ENCODE data around the gene LAMA5.

LAMA5 gene

DNA sequence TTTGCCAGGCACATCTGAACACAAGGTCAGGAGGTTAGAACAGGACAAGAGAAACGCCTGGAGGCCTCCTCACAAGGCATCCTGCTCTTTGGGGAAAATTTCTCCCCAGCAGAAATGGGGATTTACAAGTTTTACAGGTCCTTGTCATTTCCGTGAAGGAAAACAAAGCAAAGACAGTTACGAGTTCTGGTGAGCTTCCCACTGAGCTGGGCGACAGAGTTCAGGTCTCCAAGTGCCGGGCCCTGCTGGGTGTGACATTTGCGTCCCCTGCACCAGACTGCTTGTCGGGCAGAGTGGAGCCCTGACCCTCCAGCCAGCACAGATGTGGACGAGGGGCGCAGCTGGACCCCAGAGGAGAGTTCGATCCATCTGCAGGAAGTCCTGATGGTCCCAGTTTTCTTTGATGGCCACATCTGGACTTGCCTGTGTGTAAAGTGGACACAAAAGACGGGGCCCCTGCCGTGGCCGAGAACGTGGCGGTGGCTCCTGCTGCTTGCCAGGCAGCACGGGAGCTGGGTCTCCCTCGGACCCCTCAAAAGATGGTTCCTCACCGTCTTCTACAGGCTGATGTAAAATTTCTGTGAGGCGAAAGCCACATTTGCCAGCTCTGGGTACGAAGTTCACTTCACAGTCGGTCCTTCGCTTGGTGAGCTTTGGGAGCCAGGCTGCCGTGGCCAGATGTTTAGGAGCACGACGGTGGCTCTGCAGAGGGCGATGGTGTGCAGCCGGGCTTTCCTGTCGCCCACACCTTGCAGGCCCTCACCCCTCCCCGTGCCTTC, 69.5 kb downstream of the LAMA5 start:
- DNase-seq = no peak

DNA sequence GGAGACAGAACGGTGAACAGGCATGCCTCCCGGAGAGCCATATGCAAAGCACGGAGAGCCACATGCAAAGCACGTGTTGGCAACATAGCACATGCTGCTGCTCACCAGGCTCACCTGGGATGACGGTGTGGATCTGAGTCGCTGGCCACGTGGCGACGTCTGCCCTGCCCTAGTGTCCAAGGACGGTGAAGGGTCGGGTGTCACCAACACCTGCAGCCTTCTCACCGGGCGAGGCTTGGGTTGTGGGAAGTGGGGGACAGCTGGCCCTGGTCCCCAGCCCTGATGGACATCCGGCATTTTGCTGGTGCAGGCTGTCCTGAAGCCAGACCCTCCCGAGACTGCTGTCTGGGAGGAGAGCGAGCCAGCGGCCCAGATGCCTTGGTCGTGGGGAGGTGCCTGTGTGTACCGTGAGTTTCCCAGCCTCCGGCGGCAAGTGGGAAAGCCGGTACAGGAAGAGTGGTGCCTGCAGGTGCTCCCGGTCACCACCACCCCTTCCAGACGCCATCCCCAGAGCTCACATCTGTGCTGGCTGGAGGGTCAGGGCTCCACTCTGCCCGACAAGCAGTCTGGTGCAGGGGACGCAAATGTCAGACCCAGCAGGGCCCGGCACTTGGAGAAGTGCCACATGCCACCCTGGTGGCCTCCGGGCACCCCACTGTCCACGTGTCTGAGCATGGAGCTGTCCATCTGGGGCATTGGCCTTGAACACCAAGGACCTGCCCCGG, 70.2 kb downstream of the LAMA5 start:
- DNase-seq = no peak

DNA sequence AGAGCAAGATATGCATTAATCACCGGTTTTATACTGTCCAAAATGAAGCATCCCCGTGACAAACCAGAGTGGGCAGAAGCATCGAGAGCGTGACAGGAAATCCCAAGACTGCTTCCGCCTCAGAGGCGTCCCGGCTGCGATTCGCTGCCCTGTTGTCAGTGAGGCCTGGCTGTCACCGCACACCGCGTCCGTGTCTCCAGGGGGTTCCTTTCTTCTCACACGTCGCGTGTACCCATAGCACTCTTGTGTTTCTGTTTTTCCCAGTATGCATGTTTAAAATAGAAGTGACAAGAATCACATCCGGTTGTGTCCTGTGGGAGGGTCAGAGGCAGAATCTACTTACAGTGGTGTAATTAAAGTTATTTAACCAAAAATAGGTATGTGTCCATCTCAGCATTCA, 72.6 kb downstream of the LAMA5 start:
- no peak for DNase-seq

DNA sequence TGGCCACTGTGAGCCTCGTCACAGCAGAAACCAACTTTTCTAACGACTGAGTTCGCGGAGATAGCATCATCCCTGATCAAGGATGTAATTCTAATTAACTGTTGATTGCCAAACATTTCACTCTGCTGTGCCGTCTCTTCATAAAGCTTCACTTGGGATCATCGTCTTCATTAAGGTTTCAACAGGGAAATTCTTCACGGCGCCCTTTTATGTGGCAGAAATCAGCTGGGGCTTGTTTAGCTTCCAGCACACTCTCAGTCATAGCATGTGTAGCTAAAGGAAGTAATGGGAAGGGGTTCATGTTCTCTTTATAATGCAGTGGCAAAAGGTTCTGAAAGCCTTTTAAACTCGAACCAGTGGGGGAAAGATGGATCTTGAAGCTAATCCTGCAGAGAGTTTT, 73.2 kb downstream of the LAMA5 start:
- no peak for DNase-seq

DNA sequence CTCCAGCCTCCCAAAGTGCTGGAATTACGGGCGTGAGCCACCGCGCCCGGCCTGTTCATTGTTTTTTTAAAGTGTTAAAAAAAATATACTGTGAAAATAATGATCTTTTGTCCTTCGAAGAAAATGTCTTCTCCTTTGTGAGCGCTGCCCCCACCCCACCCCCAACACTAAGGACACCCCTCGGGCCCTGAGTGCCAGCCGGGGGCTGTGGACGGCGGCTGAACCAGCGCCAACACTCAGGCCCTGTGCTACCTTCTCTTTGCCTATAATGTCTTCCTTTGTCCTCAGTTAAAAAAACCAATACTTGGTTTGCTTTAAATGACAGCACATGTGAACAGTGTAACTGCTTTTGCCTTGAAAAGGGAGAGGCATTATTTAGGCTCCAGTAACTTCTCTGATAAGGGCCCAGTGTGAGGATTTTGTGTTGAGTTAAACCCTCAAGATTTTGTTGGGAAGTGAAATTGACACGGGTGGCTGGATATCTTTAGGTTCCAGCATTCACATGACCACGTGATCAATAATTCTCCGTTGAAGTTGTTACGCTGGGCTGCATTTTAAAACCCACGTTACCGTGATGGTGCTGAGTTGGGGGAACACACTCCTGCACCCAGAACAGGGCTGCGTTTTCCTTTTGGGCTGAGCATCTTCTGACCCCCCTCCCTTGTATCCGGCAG, 73.9 kb downstream of the LAMA5 start:
- no peak for DNase-seq

DNA sequence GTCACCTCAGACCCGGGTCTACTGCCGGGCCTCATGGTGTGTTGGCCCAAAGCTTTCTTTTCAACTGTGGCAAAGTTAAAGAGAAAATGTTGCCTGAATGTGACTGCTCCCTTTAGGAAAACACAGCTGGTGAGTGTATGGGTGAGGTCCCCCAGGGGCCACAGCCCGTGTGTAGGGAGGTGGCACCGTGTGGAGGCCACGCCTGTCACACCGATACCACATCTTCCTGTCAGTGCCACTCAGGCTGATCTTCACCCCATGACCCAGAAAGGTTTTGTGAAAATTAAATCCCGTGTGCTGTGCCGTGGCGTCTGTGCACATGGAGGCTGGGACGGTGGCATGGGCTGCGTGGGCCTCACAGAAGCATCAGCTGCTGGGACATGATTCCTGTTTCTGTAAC, 75.0 kb downstream of the LAMA5 start:
- no peak for DNase-seq

DNA sequence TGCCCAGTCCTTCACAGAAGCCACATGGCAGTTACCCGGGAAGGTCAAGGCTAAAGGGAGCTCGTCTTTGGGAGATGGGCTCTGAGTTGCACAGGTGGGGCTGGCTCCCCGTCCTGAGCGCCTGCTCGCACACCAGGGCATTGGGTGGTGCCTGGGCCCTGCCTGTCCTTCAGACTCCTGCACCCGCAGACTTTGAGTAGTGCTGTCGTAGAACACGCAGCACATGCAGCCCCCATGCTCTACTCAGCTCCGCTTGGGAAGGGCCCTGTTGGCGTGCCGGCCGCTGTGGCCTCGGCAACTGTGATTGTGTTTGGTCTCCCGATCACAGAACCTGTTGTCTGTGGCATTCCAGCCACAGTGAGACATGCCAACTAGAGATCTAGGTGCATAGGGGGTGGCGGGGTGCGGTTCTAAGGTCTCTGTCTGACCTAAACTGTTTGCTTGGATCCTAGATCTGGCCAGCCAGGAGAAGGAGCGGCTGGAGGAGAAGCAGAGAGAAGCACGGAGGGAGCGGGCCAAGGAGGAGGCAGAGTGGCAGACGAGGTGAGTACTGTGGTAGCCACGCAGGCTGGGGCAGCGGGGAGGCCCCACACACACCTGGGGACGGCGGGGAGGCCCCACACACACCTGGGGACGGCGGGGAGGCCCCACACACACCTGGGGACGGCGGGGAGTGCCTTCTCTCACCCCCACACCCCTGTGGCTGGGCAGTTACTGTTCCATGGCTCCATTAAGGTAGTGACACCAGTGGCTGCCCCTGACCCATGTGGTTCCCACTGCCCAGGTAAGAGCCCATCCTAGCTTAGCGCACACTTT, 75.7 kb downstream of the LAMA5 start:
- DNase-seq = no peak

DNA sequence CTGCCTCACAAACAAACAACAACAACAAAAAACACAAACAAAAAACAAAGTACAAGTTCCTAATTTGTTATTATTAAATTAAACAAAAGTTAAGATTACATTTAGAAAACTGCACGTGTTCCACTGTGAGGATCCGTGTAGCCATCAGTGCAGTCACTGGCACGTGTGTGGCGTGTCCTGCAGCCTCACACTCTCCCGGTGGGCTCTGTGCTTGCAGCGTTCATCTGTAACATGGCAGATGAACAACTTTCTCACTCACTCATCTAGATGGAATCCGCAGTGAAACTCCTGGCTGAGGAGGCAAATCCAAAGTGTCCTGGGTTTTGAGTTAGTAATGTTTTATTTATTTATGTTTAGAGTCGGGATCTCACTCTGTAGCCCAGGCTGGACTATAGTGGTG, 77.2 kb downstream of the LAMA5 start:
- no peak for DNase-seq

DNA sequence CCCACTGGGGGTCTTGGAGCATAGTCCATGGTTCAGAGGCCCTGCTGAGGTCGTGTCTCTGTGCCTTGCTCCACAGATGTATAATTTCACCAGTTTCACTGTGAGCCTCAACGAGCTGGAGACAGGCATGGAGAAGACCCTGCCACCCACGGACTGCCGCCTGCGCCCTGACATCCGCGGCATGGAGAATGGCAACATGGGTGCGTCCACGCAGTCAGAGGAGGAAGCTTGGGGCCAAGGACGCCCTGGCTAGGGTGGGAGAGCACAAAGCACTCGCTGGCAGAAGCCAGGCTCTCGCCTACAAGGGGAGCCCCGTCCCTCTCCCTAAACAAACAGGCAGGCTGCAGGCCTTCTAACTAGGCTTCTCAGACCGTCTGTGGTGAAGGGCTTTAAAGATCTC, 78.0 kb downstream of the LAMA5 start:
- DNase-seq = no peak

DNA sequence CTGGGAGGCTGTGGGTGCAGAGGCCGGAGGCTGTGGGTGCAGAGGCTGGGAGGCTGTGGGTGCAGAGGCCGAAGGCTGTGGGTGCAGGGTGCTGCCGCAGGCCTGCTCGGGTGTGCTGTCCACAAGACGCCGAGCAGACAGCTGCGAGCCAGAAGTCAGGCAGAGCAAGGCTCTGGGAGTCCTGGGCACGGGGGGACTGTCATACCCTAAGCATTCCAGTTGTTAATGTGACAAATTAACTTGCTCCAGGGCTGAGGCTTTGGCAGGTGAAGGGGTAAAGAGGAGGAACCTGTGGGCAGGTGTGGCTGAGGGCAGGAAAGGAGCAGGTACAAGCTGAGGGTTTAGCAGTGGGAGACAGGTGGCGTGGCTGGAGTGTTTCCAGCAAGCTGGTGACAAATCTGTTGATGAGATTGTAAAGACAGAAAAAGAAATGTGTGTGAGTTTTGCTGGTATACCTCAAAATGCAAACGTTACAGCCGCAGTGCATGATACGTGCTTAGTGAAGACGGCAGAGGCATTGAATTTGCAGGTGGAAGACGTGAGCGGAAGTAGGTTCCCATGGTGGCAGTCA, 78.5 kb downstream of the LAMA5 start:
- no peak for DNase-seq

DNA sequence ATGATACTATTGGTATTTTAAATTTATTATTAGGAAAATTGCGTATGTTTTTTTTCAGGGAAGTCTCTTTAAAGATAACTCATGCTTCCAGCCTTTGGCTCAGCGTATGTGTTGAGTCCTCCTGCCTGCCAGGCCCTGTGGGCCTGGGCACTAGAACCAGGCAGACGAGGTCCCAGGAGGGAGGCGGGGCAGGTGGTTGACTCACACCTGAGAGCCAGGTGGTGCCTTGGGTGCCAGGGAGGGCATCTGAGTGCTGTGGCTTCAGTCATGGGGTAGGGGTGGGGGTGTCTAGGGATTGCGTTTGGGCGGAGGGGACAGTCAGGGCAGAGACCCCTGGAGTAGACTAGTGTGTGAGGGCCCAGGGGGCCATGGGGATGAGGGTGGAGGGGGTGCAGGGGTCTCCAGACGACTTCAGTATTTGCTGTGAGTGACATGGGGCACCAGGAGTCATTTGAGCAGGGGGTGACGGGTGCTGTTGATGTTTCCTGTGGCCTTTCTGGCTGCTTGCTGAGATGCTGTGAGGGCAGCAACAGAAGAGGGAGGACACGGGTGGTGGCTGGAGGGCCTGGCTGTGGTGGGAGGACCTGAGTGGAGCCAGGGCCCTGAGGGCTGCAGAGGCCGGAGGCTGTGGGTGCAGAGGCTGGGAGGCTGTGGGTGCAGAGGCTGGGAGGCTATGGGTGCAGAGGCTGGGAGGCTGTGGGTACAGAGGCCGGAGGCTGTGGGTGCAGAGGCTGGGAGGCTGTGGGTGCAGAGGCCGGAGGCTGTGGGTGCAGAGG, 79.2 kb downstream of the LAMA5 start:
- no peak for DNase-seq

DNA sequence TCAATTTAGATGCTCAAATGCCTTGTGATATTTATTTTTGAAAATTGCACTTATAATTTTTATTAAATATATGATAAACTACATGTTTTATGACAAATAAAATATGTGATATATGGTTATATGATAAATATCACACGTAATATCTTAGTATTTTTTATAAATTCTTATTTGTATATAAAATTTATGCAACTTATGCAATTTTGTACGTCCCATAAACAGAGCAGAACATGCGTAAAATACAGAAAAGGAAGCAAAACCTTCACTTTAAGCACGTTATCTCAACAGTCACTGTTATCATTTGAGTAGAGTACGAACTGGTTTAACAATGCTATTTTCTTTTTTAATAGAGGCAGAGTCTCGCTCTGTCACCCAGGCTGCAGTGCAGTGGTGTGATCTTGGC, 80.0 kb downstream of the LAMA5 start:
- no peak for DNase-seq

DNA sequence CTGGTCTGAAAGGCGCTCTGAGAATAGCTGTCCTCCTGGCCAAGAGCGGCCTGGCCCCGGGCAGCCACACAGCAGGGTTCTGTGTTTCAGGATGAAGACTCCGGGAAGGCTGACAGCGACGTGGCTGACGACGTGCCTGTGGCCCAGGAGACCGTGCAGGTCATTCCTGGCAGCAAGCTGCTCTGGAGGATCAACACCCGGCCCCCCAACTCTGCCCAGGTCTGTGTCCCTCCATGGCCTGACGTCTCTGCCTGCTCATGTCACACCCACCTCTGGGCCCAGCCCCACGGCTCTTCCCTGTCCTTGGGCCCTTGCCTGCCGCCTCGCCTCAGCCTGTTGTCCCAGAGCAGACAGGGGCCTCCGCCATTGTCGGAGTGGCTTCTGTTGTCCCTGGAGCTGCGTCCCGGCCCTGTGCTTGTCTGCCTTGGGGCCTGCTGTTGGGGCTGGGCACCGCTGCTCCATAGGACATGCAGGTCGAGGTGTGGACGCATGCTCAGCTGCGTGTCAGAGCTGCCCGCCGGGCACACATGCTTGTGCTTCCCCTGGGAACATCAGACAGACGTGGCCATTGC, 80.5 kb downstream of the LAMA5 start:
- no peak for DNase-seq

DNA sequence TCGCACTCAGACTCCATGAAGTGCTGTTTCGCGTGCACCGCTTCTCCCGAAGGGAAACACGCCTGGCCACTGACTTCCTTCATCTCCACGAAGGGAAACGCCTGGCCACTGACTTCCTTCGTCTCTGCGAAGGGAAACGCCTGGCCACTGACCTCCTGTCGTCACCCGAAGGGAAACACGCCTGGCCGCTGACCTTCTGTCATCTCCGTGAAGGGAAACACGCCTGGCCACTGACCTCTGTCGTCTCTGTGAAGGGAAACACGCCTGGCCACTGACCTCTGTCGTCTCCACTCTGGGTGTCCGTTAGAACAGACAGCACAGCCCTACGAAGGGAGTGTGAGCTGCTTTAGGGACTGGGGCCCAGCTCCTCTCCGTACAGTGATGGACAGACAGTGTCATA, 81.4 kb downstream of the LAMA5 start:
- DNase-seq = no peak

DNA sequence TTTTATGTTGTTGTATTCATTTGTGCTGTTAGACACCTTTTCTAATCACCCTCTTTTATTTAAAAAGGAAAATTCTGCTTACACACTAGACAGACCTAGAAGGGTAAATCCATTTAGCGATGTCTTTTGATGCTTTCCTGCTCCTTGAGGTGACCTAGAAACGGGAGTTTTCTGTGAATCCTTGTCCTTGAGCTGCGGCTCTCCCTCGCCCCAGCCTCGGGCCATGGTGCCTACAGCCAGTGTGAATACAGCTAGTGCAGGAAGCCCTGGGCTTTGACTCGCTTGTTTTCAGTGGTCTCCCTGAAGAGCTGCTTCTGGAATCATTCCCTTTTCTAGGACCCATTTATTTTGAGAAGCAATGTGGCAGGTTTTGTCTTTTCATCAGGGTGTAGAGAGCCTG, 82.0 kb downstream of the LAMA5 start:
- DNase-seq = no peak

DNA sequence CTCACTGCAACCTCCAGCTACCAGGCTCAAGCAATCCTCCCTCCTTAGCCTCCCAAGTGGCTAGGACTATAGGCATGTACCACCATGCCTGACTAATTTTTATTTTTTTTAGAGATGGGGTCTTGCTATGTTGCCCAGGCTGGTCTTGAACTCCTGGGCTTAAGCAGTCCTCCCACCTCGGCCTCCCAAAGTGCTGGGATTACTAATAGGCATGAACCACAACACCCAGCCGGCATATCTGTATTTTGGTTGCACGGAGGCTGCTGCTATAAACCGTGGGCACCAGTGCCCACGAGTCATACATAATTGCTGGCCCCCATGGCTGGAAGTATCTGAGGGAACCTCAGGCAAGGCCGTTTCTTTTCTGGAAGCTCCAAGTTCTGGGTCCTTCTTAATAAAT, 82.7 kb downstream of the LAMA5 start:
- no peak for DNase-seq

DNA sequence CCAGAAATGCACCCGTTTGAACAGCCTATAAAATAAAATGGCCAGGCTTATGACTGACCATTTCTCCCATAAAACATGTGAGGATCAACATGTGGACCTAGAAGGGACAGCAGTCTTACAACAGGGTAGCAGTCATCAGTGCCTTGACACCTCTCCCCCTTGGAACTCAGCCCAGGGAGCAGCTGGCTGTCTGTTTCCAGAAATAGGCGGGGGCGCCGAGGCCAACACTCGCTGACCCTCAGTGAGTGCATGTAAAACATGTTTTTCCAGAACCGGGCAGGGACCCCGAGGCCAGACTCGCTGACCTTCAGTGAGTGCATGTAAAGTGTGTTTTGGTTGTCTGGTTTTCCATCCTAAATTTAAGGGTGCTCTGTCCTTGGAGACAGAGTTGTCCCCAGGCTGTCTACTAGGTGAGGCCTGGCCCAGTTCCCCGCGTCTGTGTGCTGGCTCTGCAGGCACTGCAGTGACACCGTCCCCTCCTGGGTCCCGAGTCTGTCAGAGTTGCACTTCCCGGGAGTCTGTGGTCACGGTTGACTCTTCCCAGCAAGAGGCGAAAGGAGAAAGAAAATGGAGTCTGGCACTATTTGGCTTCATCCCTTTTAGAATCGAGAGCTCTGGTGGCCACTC, 84.1 kb downstream of the LAMA5 start:
- no peak for DNase-seq

DNA sequence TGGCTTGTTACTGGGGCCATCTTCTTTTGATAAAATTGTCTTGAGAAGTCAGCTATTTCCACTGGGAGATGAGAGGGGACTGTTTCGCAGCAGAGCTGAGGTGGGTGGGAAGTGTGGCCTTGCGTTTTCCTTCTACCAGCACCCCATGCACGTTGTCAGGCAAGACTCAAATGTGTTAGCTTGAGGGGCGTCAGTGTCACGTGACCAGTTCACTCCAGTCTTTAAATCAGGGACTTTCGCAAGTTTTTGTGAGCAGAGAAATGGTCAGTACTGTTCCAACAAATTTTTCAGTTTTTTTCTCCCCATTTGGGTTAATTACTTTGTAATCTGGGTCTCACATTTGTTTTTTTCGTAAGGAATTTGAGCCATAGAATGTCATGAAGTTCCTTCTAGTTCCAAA, 85.0 kb downstream of the LAMA5 start:
- no peak for DNase-seq

DNA sequence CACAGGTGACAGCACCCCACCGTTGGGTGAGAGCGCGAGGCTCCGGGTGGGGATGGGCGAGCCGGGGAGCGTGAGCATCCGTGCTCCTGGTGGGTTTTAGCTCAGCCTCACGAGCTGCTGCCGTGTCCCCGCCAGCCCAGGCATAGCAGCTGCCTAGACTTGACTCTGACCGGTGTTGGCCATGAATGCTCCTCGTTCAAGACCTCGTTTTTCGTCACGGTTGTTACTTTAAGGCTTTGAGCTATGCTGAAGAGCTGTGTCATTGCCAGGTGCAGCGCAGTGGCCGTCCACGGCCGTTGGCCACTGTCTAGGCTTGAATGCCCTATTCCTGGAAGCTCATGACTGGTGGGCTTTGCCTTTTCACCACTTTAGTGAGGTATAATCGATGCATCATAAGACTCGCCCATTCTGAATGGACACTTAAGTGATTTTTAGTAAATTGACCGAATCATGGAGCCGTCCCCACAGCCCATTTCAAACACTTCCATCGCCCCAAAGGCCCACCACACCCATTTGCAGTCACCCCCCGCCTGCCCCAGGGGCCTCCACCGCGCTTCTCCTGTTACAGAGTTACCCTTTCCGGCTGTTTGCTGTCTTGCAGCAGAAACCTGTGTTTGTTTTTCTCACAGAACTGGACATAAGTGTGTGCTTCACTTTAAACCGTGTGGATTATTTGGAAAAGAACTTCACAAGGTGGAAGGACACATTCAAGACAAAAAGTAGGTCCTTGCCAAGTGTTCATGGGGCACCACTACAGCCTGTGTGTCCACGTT, 85.8 kb downstream of the LAMA5 start:
- no peak for DNase-seq

DNA sequence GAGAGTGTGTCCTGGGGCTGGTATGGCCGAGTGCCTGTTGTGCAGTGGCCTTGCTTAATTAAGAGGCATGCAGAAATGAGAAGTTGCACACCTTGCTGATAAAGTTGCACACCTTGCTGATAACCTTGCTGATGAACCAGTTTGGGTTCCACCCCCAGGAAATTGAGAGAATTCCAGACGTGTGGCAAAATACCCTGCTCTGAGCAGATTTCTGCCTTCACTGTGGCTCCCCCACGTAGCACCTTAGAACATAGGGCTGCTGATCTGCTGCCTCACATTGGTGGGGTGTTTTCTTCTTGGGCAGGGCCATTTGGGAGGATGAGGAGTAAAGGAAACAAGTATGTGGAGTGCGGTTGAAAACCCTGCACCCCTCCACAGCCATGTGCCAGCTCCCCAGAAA, 86.8 kb downstream of the LAMA5 start:
- no peak for DNase-seq
